Fibroblast of villous mesenchyme (primary cell): ENCODE results near the gene DGKE. TPM values are rescaled to one million over a fixed set of nuclear protein-coding genes. Genes with fewer than 3 reads are reported as not detected.
A peak's percentile ranks its signal among the peaks of the same experiment; 100 is the strongest.

Experiments used
- DNase-seq: peaks from one replicate; pipeline ENCODE4 v3.0.0-alpha.2; 2010; ENCODE audit warnings: low read depth
- H3K4me3 ChIP-seq: 2 replicates; pipeline ENCODE4 v1.5.1; 2011; ENCODE audit warnings: low read depth, mild to moderate bottlenecking, low read length
- total RNA-seq: library from RNA; depleted of rRNA; stranded (reverse); fragments of >200 nt; gene quantifications from 2 replicates; pipeline ENCODE4 v1.2.3, GENCODE V29; 2012
- TF ChIP-seq, protein P1 (sequence below): IDR thresholded peaks from 2 replicates; pipeline ENCODE4 v1.5.1; 2012; ENCODE audit warnings: low read depth, mild to moderate bottlenecking, low read length; ENCODE audit not compliant: insufficient read depth

The DGKE gene
- total RNA-seq, 1 donor: 12.1 TPM

DNA sequence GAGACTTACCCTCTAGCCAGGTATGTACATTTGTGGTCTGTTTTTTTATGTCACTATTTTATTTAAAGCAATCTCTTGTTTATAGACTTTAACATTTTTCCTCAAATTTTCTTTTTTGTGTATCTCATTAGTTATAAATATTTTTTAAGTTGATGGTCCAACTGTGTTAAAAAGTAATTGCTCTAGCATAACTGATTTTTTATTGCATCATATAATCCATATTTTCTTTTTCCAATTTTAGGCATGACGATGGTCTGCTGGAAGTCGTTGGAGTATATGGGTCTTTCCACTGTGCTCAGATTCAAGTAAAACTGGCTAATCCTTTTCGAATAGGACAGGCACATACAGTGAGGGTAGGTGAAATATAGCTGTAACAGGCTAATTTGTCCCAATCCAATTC, 27.9 kb downstream of the DGKE start:
- H3K4me3 ChIP-seq: no peak overlapping the region
- no peak for DNase-seq
- TF ChIP-seq, protein P1, sequence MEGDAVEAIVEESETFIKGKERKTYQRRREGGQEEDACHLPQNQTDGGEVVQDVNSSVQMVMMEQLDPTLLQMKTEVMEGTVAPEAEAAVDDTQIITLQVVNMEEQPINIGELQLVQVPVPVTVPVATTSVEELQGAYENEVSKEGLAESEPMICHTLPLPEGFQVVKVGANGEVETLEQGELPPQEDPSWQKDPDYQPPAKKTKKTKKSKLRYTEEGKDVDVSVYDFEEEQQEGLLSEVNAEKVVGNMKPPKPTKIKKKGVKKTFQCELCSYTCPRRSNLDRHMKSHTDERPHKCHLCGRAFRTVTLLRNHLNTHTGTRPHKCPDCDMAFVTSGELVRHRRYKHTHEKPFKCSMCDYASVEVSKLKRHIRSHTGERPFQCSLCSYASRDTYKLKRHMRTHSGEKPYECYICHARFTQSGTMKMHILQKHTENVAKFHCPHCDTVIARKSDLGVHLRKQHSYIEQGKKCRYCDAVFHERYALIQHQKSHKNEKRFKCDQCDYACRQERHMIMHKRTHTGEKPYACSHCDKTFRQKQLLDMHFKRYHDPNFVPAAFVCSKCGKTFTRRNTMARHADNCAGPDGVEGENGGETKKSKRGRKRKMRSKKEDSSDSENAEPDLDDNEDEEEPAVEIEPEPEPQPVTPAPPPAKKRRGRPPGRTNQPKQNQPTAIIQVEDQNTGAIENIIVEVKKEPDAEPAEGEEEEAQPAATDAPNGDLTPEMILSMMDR: no peak

DNA sequence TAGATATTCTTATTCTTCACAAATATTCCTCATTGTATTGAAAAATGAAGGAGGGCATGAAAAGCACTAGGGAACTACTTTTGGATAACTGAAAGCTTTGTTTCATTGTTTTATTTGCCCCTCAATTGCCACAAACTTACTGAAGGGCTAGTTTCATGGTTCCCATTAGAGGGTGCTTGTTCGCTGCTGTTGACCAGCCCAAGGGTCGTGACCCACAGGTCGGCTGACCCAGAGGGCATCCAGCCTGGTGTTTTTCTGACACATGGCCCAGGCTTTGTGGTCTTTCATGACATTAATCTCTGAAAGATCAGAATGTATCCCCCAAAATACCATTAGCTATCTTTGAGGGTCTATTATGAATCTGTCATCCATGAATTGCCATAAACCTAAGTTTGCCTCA, 30.0 kb downstream of the DGKE start:
- DNase-seq: no peak
- H3K4me3 ChIP-seq: no peak overlapping the region
- TF ChIP-seq, protein P1: no peak

DNA sequence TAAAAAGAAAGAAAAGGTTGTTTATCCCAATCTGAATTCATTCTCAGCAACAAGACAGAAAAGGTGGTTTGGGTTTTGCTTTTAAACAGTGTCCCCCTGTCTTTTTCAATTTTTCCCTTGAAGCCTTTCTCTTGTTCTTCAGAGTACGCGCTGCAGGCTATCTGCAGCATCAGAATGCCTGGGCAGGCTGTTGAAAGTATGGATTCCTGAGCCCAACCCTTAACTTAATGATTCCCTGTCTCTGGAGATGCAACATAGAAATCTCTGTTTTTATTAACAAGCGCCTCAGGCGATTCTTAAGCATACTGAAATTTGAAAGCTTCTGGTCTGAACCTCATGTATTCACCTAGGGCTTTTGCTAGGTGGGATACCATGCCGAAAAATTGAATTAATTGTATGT, 32.1 kb downstream of the DGKE start:
- TF ChIP-seq, protein P1: no peak
- no peak for DNase-seq
- H3K4me3 ChIP-seq: no peak overlapping the region

DNA sequence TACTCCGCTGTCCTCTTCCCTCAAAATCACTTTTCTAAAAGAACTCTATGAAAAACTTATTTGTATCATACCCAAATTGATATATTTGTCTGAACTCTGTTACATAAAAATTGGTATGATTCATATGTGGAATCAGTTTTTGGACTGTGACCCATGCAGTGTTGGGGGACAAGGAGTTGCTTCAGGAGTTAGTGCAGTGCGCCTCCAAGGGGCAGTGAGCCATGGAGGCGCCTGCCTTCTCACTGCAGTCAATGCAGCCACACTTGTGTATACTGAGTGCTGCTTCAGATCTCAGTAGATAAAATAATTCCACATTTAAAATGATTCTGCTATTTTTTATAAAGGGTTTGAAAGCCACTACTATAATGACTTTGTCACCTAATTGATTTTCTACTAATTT, 32.5 kb downstream of the DGKE start:
- TF ChIP-seq, protein P1: no peak
- DNase-seq: no peak
- H3K4me3 ChIP-seq: no peak overlapping the region

DNA sequence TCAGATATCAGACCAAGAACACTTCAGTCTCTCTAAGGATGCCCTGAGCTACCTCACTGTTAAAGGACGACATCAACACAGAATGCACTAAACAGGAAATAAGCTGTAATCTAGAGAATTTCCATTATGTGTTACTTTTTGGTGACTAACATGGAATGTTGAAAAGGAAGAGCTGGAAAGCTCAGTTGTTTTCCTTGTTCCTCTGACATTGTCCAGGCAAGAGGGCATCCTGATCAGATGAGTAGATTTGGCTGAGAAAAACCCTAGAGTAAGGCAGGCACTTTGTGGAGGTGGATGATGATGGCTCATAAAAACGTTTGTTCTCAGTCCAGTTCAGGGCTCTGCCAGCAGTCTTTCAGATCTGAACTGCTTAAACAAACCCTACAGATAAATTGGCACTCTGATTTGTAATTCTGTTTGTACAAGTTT, 34.0 kb downstream of the DGKE start:
- TF ChIP-seq, protein P1: no peak
- DNase-seq: peak; percentile 42
- no peak overlapping the region for H3K4me3 ChIP-seq

DNA sequence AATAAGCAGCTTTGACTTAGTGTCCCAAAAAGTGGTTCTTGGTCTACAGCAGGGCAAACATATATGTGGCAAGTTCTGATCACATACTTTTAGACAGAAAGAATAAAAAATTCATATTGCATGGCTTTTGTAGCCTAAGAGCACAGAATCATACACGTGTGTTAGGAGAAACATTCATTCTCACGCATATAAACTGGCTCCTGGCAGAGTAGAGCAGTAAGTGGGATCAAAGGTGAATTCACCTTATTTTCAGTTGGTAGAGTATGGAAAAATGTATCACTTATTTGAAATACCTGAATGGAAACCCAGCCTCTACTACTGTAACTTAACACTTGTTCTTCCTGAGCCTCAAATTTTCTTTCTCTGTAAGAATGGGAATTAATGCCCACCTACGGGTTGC, 34.8 kb downstream of the DGKE start:
- H3K4me3 ChIP-seq: no peak overlapping the region
- TF ChIP-seq, protein P1: no peak
- DNase-seq: no peak

DNA sequence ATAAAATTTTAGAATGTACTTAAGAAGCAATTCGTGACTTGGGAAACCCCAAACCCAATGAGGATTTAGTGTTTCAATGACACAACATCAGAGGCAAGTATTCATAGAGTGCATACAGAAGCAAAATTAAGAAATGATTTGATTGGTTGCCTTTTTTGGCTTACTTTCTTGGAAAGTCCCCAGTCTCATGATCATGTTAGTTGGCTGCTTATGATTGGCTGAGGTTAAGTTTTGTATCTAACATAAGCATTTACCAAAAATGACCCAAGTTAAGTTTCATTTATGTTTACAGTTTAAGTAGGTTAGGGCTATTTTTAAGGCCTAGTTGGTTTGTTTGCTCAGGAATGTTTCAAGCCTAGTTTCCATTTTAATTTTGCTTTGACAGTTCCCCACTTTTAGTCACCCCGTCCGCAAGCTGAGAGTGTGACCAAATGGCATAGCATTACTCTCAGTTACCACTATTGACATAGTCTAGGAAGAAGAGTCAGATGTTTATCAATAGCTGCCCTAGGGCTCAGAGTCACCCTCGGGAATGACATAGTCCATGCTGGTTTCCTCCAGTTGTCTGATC, 36.2 kb downstream of the DGKE start:
- no peak overlapping the region for H3K4me3 ChIP-seq
- TF ChIP-seq, protein P1: no peak
- no peak for DNase-seq
